Progenitor cell of endocrine pancreas (in vitro differentiated cells): Measurements from ENCODE around the gene ANKRD40. TPM values are rescaled to one million over a fixed set of nuclear protein-coding genes. Genes with fewer than 3 reads are reported as not detected.

Source experiments
- DNase-seq: peaks from one replicate; pipeline ENCODE4 v3.0.0; 2021; ENCODE audit warnings: low spot score; ENCODE audit not compliant: unreplicated experiment
- H3K27ac Mint-ChIP-seq: 2 replicates; pipeline ENCODE4 v1.8.0; 2021; ENCODE audit warnings: mild to moderate bottlenecking, moderate library complexity, mixed read lengths
- H3K27me3 Mint-ChIP-seq: 2 replicates; pipeline ENCODE4 v1.8.0; 2021; ENCODE audit warnings: mixed read lengths
- H3K36me3 Mint-ChIP-seq: 2 replicates; pipeline ENCODE4 v1.8.0; 2022; ENCODE audit warnings: mixed read lengths; ENCODE audit not compliant: insufficient read depth
- H3K4me1 Mint-ChIP-seq: 2 replicates; pipeline ENCODE4 v1.8.0; 2021; ENCODE audit warnings: low read depth, mixed read lengths
- H3K4me3 Mint-ChIP-seq: 2 replicates; pipeline ENCODE4 v1.8.0; 2021; ENCODE audit warnings: low read depth, mild to moderate bottlenecking, moderate library complexity, mixed read lengths
- H3K9me3 Mint-ChIP-seq: 2 replicates; pipeline ENCODE4 v1.8.0; 2021; ENCODE audit warnings: low read depth, mixed read lengths
- long read RNA-seq: library from polyadenylated mRNA; unstranded; transcript quantifications from one replicate; pipeline ENCODE4 v2.0.0, GENCODE V29; 2020
- total RNA-seq: library from RNA; stranded (reverse); gene quantifications from 2 replicates; pipeline ENCODE4 v1.2.1, GENCODE V29; 2021
- TF ChIP-seq, protein P1 (sequence below): fragments of 200-600 bp; sonication (generic); IDR thresholded peaks from one replicate; pipeline ENCODE4 v1.5.0; 2021; ENCODE audit warnings: antibody characterized with exemption, mild to moderate bottlenecking; ENCODE audit not compliant: unreplicated experiment

ANKRD40 gene, protein sequence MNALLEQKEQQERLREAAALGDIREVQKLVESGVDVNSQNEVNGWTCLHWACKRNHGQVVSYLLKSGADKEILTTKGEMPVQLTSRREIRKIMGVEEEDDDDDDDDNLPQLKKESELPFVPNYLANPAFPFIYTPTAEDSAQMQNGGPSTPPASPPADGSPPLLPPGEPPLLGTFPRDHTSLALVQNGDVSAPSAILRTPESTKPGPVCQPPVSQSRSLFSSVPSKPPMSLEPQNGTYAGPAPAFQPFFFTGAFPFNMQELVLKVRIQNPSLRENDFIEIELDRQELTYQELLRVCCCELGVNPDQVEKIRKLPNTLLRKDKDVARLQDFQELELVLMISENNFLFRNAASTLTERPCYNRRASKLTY
- total RNA-seq, result 39.0 and 39.2 TPM in 2 replicates
- long read RNA-seq, full-length matches to known transcripts, result 4 of 9 reads
- long read RNA-seq, partial matches to known transcripts, result 3 of 9 reads
- long read RNA-seq, other reads (novel, unspliced or antisense), result 2 of 9 reads

DNA sequence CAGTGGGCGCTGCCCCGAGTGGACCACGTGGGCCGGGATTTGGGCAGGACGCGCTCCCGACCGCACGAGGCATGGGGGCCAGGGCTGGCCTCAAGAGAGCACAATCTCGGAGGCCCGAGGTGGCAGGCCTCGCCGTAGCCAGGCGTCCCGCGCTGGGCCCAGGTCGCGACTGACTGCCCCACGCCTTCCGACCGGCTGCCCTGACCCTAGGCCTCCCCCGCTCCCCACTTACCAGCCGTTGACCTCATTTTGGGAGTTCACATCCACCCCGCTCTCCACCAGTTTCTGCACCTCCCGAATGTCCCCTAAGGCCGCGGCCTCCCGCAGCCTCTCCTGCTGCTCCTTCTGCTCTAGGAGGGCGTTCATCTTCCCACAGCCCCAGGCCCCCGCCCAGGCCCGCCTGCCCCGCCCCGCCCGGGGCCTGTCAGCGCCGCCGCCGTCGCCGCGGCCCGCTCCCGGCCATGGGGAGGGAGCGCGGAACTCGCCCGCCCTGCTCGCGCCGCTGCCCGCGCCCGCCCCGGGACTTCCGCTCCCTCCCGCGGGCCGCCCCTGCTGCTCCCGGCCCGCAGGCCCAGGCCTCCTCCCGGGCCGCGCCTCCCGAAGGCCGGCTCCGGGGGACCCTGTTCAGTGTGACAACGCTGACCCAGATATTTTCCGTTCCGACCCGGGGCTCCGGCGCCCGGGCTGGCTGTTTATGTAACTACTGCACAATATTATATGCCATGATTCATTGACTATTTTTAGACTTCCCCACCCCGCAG lies at the start of gene ANKRD40:
Gene ANKRD40 (minus strand): TSS at position 626 of the 761 bp plus-strand sequence. CDS start 260 bp downstream, at position 366.
- Mint-ChIP-seq H3K4me3 (peak within 1 kb of the TSS; percentile 89), H3K27ac (peak within 1 kb of the TSS; percentile 99), H3K27me3 (no peaks in the 10 kb centered on the region), H3K4me1 (peaks cover 25% of the 10 kb centered on the region), H3K9me3 (no peaks in the 10 kb centered on the region), H3K36me3 (peaks cover 8% of the 10 kb centered on the region)
- peak; percentile 59 for DNase-seq
- TF ChIP-seq, protein P1, sequence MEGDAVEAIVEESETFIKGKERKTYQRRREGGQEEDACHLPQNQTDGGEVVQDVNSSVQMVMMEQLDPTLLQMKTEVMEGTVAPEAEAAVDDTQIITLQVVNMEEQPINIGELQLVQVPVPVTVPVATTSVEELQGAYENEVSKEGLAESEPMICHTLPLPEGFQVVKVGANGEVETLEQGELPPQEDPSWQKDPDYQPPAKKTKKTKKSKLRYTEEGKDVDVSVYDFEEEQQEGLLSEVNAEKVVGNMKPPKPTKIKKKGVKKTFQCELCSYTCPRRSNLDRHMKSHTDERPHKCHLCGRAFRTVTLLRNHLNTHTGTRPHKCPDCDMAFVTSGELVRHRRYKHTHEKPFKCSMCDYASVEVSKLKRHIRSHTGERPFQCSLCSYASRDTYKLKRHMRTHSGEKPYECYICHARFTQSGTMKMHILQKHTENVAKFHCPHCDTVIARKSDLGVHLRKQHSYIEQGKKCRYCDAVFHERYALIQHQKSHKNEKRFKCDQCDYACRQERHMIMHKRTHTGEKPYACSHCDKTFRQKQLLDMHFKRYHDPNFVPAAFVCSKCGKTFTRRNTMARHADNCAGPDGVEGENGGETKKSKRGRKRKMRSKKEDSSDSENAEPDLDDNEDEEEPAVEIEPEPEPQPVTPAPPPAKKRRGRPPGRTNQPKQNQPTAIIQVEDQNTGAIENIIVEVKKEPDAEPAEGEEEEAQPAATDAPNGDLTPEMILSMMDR, result no peak

DNA sequence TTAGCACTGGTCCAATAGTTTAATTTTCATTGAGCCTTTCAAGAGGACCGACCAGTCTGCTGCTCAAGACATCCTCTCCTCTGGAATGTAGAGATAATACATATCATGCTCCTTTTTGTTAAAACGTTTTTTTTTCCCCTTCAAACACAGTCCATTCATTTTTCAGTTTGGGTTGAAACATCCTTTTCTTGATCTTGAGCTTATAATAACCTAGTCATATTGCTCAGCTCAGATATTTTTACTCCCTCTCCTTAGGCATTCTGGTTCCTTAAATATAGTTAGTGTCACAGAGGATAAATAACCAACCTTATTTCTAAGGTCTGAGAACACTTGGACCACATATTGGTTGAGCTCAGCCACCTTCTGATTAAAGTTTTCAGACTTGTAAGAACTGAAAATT lies 46.8 kb upstream of the ANKRD40 start:
- no peaks in the 10 kb centered on the region for H3K9me3 Mint-ChIP-seq
- H3K4me1 Mint-ChIP-seq, result peaks cover 6% of the 10 kb centered on the region
- no peak for DNase-seq
- H3K27ac Mint-ChIP-seq, result peak overlapping the region; percentile 62
- no peak overlapping the region for H3K4me3 Mint-ChIP-seq
- no peaks in the 10 kb centered on the region for H3K27me3 Mint-ChIP-seq
- TF ChIP-seq, protein P1, result no peak
- peaks cover 17% of the 10 kb centered on the region for H3K36me3 Mint-ChIP-seq

- Mint-ChIP-seq H3K27me3 (no peaks in the 10 kb centered on the region), H3K27ac (peak overlapping the region; percentile 60), H3K4me3 (no peak overlapping the region), H3K9me3 (no peaks in the 10 kb centered on the region), H3K36me3 (peaks cover 41% of the 10 kb centered on the region), H3K4me1 (no peaks in the 10 kb centered on the region)
- TF ChIP-seq, protein P1, result no peak
- no peak for DNase-seq
These were observed 41.5 kb upstream of the ANKRD40 start for GRCh38 chr17:50749245-50749644.

GRCh38 chr17:50745631-50746030 lies 37.9 kb upstream of the ANKRD40 start:
- H3K4me1 Mint-ChIP-seq, result no peaks in the 10 kb centered on the region
- H3K9me3 Mint-ChIP-seq, result no peaks in the 10 kb centered on the region
- H3K36me3 Mint-ChIP-seq, result peaks cover 51% of the 10 kb centered on the region
- DNase-seq, result no peak
- no peak overlapping the region for H3K27ac Mint-ChIP-seq
- no peaks in the 10 kb centered on the region for H3K27me3 Mint-ChIP-seq
- H3K4me3 Mint-ChIP-seq, result no peak overlapping the region
- TF ChIP-seq, protein P1, result no peak

DNA sequence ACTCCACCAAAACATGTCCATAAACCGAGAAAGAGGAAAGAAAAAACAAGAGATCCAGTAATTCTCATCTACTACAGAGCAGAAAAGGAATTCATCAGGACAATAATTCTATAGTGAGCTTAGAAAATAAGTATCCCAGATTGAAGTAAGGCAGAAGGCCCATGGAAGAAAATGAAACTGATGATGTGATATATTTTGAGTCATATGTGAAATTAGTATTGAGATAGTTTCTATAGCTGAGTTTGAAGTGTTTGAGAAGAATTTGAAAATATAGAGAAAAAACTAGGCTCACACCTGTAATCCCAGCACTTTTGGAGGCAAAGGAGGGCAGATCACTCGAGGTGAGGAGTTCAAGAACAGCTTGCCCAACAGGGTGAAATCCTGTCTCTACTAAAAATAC lies 31.4 kb upstream of the ANKRD40 start:
- Mint-ChIP-seq H3K4me3 (no peak overlapping the region), H3K27ac (peak overlapping the region; percentile 45), H3K4me1 (no peaks in the 10 kb centered on the region), H3K9me3 (no peaks in the 10 kb centered on the region), H3K36me3 (peaks cover 27% of the 10 kb centered on the region), H3K27me3 (no peaks in the 10 kb centered on the region)
- TF ChIP-seq, protein P1, result no peak
- DNase-seq, result no peak
